GM18868 (cell line): ENCODE results near the gene VAC14.
A peak's percentile ranks its signal among the peaks of the same experiment; 100 is the strongest.
"Not testable (repeated sequence)": the region's sequence is repeated elsewhere in the genome, so short reads cannot be mapped to it uniquely, and the experiment has no call there.

Source experiments
- ATAC-seq: cut with Tn5 transposase; IDR thresholded peaks from one replicate; pipeline ENCODE4 v1.9.1; 2021; ENCODE audit warnings: mild to moderate bottlenecking, moderate library complexity; ENCODE audit not compliant: unreplicated experiment

Gene VAC14

GRCh38 chr16:70800781-70801480 lies at the start of gene VAC14:
VAC14 (minus strand) TSS chr16:70801158; CDS start chr16:70800900, 258 bp downstream.
- ATAC-seq, result peak; percentile 93

- not testable (repeated sequence) for ATAC-seq
Observed at GRCh38 chr16:70823498-70824118, 22.6 kb upstream of the VAC14 start.

DNA sequence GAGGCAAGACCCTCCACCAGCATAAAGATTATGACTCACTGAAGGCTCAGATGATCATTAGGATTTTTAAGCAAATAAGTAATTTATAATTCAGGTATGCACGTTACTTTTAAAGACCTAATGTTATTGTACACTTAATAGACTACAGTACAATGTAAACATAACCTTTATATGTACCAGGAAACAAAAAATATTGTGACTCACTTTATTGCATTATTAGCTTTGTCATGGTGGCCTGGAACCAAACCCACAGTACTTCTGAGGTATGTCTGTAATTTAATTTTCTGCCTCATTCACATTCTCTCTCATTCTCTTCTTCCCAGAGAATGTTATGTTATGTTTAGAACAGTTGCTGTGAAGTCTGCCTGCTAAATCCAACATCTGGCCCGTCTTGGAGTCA lies 21.8 kb upstream of the VAC14 start:
- not testable (repeated sequence) for ATAC-seq

GRCh38 chr16:70818088-70818487 lies 17.1 kb upstream of the VAC14 start:
- ATAC-seq, result not testable (repeated sequence)

DNA sequence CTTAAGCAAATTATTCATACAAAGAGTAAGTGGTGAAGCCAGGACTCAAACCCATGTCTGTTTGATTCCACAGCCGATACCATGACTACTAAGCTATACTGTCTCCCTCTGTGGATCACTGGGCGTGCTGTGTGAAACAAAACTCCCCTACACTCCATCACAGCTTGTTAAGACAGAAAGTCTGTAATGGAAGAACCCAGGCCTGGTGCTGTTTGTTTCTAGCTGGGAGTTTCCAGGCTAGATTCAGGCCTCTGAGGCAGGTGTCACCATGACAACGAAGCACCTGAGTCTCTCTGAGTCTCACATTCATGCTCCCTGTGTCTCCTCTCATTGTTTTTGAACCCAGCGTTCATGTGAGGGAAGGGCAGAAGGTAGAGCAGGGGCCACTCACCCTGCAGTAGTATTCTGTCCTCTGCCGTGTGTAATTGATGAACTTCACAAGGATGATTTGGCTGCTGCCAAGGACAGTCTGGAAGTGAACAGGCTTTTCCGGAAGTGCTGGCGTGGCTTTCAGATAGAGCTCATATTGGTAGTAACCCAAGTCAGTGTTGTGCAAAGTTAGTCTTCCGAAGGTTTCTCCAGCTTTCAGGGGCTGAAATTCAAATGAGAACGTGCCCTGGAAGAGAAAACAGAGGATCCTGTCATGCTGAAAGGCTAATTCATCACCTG lies 8.6 kb upstream of the VAC14 start:
- peak; percentile 93 for ATAC-seq

DNA sequence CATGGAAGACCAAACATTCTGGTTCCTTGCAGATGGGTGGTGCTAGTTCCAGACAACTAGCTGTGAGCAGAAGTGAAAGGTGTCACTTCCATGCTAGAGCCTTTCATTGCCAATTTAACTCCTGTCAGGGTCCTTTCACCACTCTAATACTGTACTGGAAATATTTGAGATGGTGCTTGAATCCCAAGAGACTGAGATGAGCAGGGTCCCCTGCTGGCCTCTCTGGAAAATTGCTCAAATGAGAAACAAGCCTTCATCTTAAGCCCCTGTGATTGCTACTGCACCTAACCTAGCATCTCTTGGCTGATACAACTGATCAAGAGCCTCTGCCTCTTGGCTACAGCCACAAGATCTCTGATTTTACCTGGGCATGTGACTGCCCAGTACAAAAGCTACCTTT lies 7.4 kb upstream of the VAC14 start:
- ATAC-seq, result no peak

GRCh38 chr16:70805787-70806186 lies 4.8 kb upstream of the VAC14 start:
- no peak for ATAC-seq

GRCh38 chr16:70805380-70805779 lies 4.4 kb upstream of the VAC14 start:
- ATAC-seq, result no peak

DNA sequence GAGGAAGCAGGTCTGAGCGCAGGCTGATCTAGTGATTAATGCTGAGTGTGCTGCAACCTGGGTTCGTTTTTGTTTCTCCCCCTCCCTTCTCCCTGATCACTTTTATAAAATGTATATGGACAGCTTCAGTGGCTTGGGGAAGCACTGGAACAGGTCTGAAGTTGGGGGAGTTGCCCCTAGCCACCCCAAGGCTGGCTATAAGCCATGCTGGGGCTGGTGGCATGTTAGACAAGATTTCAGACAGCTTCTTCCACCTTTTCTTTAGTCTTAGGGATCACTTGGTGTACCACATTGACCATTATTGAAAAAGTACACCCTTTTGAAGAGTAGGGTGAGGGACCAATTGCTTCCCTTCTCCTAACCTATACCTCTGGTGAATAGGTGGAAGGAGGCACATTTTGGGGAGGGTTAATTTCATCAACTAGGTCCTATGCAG lies 3.8 kb upstream of the VAC14 start:
- no peak for ATAC-seq

DNA sequence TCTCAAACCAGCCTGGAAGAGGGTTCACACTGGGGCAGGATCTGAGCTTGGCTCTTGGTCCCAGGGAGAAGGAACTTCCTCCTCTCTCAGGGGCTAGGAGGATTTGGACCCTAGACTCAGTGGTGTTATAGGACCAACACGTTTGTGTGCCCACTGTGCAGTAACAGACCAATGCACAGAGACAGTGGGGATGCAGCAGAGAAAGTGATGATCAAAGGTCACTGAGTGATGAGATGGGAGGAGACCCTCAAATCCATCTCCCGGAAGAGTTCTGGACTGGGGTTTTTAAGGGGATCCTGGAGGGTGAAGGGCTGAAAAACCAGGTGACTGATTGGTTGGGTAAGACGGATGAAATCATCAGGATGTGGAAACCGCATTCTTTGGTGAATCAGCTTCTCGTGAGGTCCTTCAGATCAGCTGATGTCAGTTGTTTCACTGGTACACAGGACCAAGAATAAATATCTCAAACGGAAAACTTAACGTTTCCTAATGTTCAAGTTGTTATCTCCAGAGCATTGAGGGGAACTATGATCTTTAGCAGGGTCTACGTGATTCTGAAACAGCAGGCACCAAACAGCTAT lies 3.3 kb upstream of the VAC14 start:
- no peak for ATAC-seq

- ATAC-seq, result no peak
Observed at GRCh38 chr16:70803319-70803718, 2.4 kb upstream of the VAC14 start.

GRCh38 chr16:70801611-70802010 lies 653 bp upstream of the VAC14 start:
- no peak for ATAC-seq

GRCh38 chr16:70800311-70800710 lies 647 bp downstream of the VAC14 start:
- ATAC-seq, result no peak

DNA sequence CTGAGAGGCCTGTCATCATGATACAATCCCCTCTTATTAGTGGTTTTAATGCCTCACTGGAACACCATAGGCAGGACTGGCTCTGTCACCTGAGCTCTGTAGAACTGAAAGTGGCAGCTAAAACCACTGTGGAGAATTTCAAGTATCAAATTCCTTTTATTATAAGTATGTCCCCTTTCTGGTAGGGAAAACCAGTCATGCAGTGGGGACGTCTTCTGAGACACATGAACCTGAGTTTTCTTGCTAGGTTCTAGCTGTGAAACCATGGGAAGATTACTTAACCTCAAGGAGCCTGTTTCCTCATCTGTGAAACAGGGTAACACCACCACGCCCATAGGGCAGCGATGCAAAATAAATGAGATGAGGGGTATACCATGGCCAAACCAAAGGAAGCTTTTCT lies 4.7 kb downstream of the VAC14 start:
- ATAC-seq, result no peak

- ATAC-seq, result no peak
Observed at GRCh38 chr16:70795296-70795912, 5.6 kb downstream of the VAC14 start.

DNA sequence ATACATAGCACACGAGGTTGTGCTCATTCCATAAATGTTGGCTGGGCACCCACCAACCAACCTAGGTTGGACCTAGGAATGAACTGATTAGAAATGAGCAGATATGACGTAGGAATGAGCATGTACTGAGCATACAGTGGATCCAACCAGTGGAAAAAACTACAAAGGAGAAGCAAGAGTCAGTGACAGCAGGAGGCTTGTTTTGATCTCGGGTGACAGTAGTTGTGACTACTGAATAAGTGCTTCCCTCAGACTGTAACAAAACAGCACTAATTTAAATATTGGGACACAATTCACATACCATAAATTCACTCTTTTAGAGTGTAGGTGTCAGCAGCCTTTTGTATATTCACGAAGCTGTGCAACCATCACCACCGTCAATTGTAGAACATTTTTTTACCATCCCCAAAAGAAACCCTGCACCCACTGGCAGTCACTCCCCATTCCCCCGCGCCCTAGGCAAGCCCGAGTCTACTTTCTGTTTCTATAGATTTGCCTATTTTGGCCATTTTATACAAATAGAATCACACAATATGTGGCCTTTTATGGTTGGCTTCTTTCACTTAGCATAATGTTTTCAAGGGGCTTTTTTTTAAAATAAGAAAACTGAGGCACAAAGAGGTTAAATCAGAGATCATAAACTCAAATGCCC lies 7.0 kb downstream of the VAC14 start:
- peak; percentile 45 for ATAC-seq

- no peak for ATAC-seq
Observed at GRCh38 chr16:70790815-70791214, 10.1 kb downstream of the VAC14 start.

- no peak for ATAC-seq
Observed at GRCh38 chr16:70789595-70790447, 11.1 kb downstream of the VAC14 start.

- no peak for ATAC-seq
Observed at GRCh38 chr16:70788668-70789594, 12.0 kb downstream of the VAC14 start.
